HG02623 (cell line): ENCODE measurements around the gene WNT6.
"Not testable (repeated sequence)": the region's sequence is repeated elsewhere in the genome, so short reads cannot be mapped to it uniquely, and the experiment has no call there.

Experiments used
- ATAC-seq: cut with Tn5 transposase; IDR thresholded peaks from one replicate; pipeline ENCODE4 v1.9.1; 2021; ENCODE audit warnings: moderate library complexity; ENCODE audit not compliant: unreplicated experiment

WNT6 gene

GRCh38 chr2:218830526-218831306, 28.9 kb upstream of the WNT6 start:
- ATAC-seq, result no peak

DNA sequence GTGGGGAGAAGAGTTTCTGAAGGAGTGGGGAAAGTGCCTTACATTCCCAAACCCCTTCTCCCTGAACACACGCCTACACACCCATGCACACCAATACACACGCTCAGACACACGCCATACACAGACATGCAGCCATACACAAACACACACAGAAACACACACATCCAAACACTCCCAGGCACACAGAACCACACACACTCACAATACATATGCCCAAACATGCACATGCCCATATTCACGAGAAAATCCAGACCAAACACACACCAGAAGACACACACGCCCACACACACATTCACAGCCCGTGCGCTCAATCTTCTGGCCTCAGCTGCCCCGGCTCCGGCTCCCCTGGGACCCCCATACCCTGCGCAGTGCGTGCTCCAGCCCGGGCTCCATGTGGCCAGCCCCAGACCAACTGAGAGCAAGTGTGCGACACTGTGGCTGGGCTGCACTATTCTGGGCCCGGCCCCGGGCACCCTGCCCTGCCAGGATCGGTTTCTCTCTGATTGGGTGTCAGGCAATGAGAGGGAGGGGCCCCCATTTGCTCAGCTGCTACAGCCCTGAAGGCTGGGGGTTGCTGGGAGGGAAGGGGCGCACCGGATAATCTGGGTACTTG, 28.1 kb upstream of the WNT6 start, which contains the start of gene PRKAG3:
TSS of gene PRKAG3 (minus strand) at position 426 of the 613 bp plus-strand sequence.
- no peak for ATAC-seq

DNA sequence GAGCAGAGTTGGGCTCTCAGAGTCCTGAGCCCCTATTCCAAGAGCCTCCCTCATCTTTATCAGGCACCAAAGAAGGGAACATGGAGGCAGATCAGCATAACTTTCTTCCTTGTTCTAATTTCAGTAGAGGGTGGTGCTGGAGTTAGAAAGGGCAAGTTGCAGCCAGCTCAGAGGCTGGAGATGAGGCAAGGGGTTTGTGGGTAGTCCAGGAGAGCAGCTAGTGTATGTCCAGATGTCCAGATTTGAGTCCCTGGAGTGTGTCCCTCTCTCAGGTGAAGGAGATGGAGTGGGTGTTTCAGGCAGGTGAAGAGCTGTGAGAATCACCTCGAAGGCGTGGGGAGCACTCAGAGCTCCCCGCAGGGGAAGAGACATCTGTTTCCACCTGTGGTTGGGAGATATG, 27.5 kb upstream of the WNT6 start:
- no peak for ATAC-seq

- ATAC-seq, result no peak
Measured at GRCh38 chr2:218832520-218832919, 27.1 kb upstream of the WNT6 start.

DNA sequence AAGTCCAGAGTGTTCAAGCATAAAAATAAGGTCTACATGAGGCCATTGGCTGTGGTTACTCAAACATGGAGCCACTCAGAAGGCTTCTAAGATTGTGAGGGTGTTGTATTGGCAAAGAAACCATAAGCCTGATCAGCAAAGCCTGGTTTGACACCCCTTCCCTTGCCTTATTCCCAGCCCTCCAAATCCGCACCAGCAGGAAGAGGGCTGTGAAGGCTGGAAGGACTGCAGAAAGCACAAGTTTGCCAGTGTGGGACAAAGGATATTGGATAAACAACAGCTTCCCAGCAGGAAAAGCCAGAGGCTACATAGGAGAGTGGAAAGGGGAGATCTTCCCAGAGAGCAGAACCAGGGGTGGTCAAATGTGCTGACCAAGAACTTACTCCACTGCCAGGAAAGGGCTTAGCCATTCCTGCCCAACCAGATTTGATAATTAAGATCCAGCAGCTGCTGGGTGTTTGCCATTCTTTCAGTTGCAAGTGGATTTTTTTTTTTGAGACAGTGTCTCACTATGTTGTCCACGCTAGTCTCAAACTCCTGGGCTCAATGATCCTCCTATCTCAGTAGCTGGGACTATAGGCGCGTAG, 26.5 kb upstream of the WNT6 start:
- ATAC-seq, result no peak

GRCh38 chr2:218834685-218835084, 24.9 kb upstream of the WNT6 start:
- ATAC-seq, result no peak

DNA sequence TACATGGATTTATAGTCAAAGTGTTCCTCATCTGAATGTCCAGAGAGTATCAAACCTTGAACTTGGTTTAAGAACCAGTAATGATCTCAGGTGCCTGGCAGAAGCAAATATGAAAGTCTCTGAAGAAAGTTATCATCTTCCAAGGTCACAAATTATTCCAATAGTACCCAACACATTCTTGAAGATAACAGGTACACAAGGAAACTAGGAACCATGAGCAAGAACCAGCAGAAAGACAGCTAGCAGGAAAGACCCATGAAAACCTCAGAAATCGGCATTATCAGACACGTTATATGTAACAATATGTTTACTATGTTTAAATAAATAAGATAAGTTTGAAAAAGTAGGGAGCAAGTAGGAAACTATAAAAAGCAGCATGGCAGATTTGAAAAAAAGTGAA, 22.1 kb upstream of the WNT6 start:
- ATAC-seq, result no peak

GRCh38 chr2:218839430-218839829, 20.2 kb upstream of the WNT6 start:
- no peak for ATAC-seq

DNA sequence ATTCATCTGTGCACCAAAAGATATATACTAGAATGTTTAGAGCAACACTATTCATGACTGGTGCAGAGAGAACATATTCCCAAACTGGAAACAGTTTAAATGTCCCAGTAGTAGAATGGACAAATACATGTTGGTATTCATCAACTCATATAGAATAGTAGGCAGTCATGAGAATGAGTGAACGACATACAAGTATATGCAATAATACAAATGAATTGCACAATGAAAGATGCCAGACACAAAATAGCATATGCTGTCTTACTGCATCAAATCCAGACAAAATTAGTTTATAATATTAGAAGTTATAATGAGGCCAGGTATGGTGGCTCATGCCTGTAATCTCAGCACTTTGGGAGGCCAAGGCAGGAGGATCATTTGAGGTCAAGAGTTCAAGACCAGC, 19.7 kb upstream of the WNT6 start:
- no peak for ATAC-seq

- not testable (repeated sequence) for ATAC-seq
Measured at GRCh38 chr2:218844334-218844733, 15.3 kb upstream of the WNT6 start.

- ATAC-seq, result not testable (repeated sequence)
Measured at GRCh38 chr2:218846963-218847362, 12.6 kb upstream of the WNT6 start.

DNA sequence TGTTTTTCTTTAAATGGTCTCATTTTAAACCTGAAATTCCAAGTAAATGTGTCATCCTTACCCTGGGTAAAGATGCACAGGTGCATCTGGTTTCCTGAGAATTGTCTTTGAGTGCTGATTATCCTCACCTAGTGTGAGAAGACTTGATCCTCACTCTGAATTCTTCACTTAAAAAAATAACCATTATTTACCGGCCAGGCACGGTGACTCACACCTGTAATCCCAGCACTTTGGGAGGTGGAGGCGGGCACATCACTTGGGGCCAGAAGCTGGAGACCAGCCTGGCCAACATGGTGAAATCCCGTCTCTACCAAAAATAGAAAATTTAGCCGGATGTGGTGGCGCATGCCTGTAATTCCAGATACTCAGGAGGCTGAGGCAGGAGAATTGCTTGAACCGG, 9.9 kb upstream of the WNT6 start:
- no peak for ATAC-seq

- ATAC-seq, result no peak
Measured at GRCh38 chr2:218850796-218851195, 8.8 kb upstream of the WNT6 start.

GRCh38 chr2:218851286-218851685, 8.3 kb upstream of the WNT6 start:
- no peak for ATAC-seq

DNA sequence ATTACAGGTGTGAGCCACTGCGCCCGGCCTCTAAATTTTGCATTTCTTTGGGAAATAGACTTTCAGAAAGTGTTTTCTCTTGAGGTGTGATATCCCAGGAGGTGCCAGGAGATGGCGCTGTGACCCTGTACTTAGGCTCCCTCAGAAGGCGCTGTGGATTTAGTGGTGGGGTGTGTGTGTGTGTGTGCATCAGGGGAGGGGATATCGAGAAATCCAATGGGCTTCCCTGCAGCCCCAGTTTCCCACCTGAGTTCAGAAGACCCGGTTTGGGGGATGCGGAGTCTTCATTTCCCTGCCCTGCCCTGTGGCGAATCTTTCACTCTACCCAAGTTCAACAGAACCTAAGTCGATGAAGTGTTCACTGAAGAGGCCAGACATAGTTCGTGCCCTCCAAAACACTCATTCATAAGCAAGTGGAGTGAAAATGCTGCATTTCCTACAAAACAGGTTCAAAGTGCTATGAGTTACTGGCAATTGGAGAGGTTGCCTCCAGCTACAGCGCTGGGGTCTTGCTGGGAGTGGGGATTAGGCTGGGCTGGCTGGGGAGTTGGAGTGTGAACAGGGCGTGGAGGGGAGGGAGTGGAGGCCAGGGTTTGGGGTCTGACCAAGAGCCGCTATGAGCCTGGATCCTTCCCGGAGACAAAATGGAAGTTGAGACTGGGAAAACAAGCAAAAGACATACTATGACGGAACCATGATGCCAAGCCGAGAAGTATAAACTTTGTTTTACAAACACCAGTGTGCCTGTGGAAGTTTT, 6.5 kb upstream of the WNT6 start:
- ATAC-seq, result no peak

GRCh38 chr2:218853766-218854165, 5.8 kb upstream of the WNT6 start:
- ATAC-seq, result no peak

GRCh38 chr2:218854860-218855259, 4.7 kb upstream of the WNT6 start:
- ATAC-seq, result no peak

- ATAC-seq, result no peak
Measured at GRCh38 chr2:218855305-218856166, 4.1 kb upstream of the WNT6 start.

GRCh38 chr2:218856167-218856895, 3.3 kb upstream of the WNT6 start:
- no peak for ATAC-seq

DNA sequence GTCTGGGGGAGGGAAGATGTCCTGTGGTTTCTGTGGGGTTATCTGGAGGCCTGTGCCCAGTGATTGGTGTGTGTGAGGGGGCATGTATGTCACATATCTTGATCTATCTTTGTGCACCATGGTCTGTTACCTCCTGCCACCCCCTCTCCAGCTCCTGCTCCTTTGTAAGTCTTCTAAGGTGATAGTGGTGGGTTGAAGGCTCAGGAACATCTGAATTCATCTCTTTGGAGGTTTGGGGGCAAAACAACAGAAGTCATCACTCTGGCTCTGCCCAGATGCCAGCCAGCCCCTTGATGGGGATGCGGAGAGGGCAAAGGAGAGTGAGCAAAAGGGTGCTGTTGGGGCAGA, 2.7 kb upstream of the WNT6 start:
- no peak for ATAC-seq
